GM19328 (cell line): ENCODE data around the gene PTH.

Experiments used
- ATAC-seq: cut with Tn5 transposase; IDR thresholded peaks from one replicate; pipeline ENCODE4 v1.9.1; 2021; ENCODE audit warnings: mild to moderate bottlenecking, moderate library complexity; ENCODE audit not compliant: unreplicated experiment

Gene PTH

DNA sequence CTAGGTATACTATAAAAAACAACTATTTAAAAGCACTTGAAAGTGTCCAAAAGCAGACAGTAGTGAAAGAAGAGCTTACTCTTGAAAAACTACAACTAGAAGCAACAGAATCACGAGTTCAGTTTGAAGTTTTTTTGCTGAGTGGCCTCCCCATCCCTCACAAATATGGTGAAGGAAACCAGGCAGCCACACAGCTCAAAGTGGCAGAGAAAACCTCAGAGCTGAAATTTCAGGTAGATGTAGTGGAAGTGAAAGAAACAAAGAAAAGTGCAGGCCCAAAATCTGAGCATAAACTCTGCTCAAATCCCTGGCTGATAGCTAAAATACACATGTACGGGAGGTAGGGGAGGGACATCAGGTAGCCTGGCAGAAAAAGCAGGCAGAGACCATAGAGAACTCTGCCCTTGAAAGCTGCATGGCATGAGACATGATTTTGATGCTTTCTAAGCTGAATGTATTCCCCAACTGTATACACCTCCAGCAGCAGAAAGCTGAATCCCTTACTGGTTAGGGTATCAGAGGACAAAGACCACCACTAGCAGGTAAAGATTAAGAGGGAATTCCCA, 44.9 kb downstream of the PTH start:
- ATAC-seq: no peak

DNA sequence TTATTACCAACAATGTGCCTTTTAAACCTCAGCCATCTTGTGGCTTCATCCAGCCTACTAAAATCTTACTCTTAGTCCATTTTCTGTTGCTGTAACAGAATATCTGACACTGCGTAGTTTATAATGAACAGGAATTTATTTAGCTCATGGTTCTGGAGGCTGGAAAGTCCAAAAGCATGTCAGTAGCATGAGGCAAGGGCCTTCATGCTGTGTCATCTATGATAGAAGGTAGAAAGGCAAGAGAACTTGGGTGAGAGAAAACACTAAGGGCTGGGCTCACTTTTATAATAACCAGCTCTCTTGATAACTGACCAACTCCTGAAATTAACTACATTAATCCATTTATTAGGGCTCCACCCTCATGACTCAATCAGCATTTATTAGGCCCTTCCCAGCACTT, 46.3 kb downstream of the PTH start:
- ATAC-seq: no peak

DNA sequence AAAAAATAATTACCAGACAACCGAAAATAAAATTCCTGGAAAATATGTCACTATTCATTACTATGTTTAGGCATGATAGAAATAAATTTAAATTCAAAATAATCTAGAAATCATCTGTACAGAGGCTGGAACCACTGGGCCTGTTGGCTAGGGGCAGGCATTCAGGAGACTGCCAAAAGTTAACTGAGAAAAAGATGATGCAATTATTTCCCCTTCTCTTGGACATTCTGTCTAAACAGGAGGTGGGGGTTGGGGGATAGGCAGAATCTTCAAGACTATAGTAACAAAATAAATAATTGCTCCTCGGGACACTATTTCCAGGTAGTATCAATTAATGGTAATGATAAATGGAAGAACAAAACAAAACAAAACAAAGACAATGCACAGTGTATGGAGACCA, 46.9 kb downstream of the PTH start:
- no peak for ATAC-seq

DNA sequence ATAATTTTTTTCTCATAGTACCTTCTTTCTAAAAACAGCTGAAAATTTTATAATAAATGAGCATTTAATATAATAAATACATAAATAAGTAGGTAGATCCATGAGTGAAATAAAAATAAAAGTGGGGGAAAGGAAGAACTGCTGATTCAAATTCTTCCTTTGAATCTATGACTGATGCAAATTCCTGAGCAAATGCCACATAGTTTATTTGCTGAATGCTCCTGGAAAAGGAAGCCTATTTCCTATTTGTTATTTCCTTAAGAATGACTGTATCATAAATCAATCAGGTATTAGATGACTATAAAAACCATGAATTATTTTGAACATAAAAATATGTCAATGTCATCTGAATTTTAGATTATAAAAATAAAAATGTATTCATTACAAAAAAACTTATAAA, 49.4 kb downstream of the PTH start:
- ATAC-seq: no peak

DNA sequence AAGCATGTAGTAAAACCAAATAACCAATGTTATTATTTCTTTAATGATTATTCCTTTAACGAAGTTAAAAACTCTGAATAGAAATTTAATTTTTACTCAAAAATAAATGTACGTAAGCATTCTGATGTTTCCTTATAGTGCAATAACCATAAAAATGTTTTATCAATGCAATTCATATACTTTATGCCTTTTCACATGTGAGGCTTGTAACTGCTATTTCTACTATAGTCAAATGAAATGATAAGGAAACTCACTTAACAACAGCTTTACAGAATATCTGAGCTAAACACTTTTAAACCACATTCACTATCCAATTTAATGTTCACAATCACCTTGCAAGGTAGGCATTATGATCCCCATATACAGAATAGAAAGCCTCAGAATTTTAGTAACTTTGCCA, 50.2 kb downstream of the PTH start:
- ATAC-seq: no peak
